NCI-H2081 (cell line): Measurements from ENCODE around the gene PREX1.

Experiments
- DNase-seq, 2 experiments: peaks; one replicate each; lab custom pipeline; 2025; lab: John Stamatoyannopoulos, UW

PREX1 gene

DNA sequence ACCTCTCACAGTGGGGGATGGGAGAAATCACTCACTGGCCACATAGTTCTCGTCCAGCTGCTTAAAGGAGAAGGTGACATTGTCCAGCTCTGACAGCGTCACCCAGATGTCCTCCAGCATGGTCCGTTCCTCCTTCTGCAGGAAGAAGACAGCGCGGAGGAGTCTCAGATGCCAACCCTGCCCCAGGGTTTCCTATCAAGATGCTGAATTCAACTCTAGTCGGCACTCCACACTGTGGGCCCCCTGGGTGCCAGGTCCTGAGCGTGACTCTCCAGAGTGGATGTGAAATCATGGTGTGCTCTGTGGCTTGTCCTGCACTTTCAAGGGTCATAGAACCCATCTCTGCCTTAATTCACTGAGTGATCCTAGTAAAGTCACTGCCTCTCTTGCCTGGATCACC is 193.2 kb downstream of the PREX1 start:
- no peak for DNase-seq

DNA sequence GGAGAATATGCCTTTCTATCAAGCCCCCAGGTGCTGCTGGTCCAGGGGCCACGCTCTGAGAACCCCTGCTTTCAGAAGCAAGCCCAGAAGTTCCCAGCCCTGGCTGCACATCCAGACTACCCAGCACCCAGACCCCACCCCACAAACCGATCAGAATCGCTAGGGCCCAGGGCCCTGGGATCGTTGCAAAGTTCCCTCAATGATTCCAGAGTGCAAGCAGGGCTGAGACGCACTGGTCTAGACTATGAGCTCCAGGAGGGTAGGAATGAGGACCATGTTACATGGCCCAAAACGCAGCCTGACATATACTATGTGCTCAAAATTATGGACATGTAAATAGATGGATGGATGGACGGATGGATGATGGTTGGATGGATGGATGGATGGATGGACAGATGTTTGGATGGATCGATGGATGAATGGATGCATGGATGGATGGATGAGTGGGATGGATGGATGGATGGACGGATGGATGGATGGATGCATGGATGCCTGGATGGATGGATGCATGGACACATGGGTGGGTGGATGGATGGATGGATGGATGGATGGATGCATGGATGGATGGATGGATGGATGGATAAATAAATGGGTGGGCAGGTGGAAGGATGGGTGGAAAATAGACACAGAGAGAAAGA is 194.1 kb downstream of the PREX1 start:
- DNase-seq: no peak

DNA sequence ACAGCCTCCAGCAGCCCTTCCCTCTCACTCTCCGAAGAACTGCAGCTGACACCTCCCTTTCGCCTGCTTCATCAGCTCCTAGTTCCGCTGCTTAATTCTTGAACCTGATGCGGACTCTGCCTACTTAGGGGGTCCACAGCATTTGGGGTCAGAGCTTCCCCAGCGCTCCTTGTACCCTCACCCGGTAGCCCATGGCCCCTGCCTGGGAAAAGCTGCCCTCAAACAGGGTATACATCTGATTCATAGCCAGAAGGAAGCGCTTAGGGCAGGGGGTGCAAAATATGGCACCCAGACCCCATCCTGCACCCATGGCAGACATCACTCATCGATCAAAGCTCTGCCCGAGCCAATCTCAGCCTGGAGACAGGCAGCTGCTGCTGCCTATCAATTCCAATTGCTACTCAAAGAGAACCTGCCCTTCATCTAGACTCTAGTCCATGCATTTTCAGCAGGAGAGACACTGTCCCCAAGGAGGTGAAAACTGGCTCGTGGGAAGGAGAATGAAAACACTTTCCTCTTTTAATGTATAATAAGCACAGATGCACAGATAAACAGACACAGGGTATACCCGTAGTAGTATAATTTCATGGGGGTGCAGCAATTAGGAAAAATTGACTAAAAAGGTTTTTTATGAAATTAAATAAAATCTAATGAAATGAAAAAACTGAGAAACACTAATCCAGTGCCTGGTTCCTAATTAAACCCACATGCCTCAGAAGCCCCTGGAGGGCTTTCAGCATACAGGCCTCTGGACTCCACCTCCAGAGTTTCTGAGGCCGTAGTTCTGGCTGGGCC is 194.8 kb downstream of the PREX1 start:
- no peak for DNase-seq

DNA sequence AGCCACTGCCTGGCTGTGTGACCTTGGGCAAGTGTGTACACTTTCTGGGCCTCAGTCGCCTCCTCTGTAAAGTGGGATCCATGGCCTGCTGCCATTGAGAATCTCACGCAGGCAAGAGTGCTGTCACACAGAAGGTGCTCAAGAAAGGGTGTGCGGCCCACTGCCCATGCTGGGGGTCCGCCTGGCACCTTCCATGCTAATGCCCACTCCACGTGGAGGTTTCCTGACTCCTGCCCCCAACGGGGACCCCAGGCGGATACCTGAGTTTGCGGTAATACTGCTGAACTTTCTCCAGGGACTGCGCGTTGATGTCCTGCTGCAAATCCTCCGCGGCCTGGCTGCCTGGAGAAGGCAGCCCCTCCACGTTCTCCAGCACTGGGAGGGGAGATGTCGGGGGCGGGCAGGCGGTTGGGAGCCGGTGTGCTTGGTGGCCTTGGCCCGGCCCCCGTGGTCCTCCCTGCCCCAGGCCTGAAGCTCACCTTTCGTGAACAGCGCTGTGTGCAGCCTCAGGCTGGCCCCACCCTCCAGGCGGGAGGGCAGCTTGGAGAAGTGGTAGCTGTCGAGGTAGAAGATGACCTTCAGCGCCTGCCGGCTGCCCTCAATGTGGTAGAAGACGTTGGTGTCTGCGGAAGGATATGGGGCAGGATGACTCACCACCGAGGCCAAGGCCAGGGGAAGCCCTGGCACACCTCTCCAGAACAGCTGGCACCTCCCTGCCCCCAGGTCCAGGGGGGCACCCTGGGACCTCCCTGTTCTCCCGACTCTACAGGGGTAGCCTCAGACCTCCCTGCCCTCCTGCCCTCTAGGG is 195.6 kb downstream of the PREX1 start:
- DNase-seq: no peak

DNA sequence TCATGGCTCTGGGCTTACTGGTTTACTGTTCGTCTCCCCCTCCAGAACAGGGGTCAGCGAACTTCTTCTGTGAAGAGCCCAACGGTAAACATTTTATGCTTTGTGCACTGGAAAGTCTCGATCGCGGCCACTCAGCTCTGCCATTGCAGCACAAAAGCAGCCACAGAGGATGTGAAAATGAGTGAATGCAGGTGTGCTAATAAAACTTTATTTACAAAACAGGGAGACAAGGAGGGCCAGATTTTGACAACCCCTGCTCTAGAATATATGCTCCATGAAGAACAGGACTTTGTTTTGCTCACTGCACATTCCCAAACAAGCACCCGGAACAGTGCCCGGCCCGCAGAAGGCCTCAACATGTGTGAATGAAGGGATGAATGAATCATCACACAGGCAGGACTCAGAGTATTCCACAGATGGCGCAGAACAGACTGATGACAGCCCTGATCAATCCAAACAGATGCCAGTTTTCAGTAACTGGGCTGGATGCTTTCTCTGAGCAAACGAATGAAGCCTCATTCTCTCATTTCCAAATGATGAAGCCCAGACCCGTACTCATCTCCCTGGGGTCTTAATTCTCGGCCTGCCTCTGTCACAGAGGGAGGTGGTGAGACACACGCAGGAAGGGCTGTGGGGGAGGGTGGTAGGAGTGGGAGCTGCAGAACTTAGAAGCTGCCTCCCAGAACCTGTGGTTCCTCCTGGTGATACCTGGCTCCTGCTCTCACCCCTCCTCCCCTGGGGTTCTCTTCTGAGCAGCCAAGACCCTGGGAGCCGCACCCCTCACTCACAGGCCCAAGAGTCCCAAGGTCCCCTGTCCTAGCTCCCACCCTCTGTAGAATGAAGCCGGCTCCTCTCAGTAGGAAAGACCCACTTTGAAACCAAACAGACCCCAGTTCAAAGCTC is 196.4 kb downstream of the PREX1 start:
- DNase-seq: no peak

DNA sequence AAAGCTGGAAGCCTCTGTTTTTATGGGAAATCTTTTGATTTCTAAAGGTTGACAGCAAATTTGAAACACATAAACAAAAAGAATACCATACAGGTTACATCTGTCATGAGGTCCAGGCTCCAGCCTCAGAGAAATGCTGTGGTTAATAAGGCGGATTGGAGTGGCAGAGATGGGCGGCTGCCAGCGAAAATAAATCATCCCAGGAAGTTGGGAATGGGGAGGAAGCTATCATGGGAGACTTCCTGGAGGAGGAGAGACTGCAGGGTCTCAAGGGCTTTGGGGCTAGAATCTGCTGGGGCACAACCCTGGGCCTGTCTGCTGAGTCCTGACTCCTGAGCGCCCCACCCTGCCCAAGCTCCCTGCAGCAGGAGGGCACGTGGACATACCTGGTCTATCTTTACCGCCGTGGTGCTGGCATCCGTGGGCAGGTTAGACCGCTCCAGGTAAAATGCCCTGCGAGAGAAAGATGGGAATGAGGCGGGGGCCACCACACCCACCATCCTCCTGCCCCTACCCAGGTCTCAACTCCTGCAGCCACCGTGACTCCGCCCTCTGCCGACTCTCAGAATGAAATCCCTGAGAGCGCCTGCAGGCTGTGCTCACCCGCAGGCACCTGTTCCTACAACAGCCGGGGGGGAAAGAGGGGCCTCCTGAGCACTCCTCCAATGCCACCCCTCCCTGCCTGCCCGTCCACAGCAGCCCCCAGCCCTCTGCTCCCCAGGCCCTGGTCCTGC is 197.3 kb downstream of the PREX1 start:
- no peak for DNase-seq

DNA sequence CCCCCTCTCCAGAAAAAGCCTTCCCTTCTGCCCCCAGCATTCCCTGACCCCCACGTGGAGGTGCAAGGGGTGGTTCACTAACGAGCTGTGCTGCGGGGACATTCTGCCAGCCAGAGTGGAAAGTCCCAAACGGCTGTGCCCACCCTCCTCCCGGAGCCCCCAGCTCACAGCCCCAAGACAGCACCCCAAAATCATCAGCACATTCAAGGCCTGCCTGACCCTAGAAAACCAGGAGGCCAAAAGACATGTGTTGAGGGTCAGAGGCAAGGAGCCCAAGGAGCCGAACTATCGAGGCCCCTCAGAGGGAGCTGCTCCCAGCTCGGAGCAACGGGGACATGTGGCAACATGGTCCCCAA is 197.9 kb downstream of the PREX1 start:
- no peak for DNase-seq

DNA sequence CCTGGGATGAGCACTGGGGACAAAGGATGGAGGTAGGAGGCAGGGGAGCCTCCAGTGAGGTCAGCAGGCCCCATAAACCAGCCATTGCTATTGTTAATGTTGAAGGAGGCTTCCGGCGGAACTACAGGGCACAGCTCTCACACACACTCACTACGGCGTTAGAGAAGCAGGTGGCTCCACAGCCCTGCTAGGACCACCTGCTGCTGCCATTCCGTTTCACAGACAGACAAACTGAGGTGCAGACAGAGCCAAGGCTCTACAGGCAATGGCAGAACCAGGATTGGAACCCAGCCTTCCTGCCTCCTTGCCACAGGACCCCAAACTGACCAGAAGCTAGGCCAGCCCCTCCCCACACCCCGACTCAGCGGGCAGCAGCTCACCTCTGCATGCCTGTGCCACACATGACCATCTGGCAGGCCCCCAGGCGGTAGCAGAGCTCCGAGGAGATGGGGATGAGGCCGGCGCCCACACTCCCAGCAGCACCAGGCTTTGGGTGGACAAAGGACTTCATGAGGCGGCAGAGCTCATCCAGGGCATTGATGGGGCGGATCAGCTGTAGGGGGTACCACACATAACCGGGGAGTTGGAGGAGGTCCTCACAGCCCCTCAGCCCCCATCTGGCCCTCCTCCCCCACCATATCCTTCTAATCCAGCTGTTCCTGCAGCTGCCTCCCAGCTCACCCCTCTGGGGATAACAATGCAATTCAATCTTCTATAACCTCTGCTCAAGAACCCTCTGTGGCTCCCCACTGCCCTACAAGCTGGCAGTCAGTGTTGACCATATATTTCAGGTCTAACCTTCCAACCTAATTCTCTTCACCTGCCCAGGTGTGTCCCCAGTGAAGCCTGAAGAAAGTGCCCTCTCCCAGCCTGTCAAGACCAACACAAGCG is 198.5 kb downstream of the PREX1 start:
- no peak for DNase-seq

DNA sequence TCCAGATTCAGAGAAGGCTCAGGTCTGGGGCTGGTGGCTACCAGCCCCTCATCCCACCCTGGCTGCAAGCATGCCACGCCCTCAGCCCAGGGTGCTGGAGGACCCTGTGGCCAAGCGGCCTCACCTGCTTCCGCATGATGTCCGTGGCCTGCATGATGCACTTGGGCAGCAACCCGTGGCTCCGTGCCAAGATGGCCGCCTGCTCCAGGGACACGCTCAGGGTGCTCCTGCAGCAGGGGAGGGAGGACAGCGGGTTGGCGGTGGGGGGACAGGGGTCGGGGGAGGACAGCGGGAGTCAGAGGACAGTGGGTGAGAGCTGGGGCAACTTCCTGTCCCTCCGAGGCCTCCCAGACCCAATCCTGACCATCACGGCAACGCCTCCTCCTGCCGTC is 200.1 kb downstream of the PREX1 start:
- DNase-seq: no peak

DNA sequence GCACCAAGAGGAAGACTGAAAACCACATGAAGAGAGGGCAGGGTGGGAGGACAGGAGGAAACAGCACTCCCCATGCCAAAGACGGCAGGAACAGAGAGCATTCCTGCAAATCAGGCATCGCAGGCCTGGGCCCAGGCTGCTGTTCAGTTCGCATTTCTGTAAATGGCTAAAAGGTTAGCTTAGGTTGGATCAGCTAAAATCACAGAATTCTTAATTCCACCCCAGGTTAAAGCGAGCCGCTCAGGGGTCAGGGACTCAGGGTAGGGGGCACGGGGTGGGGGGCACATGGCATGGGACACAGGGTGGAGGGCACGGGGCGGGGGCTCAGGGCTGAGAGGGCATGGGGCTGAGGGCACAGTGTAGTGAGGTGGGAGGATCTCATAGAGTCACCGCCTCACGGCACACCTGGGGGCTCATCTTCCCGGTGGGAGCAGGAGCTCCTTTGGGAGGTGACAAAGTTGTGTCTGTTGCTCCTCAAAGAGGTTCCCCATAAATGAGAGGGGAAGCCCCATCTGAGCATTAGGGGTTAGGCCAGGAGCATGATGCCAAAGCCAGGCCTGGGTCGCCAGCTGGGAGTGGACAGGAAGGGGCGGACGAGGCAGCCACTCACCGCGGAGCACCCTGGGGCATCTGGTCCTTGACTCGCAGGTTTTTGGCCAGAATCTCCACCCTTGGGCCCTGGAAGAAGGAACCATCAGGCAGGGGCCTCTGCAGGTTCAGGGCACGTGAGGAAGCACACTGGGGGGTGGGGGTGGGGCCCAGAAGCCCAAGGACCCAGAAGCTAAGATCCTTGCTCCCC is 200.7 kb downstream of the PREX1 start:
- DNase-seq: no peak

DNA sequence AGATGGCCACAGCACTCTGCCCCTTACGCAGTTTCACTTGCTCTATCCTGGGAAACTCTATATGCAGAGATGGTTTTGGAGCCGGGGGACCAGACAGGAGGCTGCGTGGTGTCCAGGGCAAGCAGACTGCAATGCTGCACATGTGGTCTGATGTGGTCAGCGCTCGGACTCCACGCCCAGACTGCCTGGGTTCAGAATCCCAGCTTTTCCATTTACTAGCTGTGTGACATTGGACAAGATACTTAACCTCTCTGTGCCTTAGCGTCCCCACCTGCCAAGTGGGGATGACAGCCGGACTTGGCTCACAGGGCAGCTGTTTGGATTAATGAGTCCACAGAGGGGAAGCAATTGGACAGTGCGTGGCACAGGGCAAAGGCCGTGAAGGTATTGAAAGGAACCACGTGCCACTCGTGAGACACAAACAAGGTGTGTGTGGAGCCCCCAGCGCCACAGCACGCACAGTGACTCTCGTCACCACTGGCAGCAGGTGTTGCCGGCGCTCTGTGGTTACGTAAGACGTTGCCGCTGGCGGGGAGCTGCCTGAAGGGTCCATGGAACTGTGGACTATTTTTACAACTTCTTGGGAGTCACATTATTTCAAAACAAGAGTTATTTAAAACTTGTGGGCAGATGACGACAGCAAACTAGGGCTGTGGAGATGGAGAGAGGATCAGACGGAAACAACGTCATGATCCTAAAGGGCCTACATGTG is 201.4 kb downstream of the PREX1 start:
- no peak for DNase-seq

DNA sequence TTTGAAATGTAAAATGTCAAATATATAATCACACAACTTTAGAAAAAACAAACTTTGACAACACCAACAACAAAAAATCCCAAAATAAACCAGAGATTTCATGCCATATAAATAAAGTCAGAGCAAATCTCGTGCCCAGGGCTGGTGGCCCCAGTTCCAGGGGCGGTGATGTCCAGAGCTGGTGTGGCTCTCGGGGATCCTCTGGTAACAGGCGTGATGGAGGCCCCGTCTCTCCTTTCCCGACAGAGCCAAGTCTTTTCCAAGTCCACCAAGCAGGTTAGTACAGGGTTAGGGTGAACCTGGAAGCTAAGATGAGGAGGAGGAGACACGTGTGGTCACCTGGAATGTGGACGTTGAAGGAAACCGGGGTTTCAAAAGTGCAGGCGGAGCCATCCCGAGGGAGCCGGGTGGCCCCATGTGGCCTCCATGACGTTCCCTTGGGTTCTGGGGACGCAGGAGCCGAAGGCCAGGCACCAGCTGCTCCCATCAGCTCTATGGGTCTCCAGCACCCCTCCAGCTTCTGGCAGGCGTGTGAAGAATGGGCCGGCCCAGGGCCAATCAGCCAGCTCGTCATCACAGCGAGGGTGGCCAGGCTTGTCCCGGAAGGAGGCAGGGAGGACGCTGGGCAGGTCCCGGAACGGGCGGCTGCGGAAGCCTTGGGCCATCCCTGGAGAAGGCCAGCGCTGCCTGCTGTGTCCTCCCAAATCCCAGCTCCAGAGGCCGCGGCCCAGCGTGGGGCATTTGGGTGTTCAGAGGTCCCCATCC is 202.5 kb downstream of the PREX1 start:
- no peak for DNase-seq

DNA sequence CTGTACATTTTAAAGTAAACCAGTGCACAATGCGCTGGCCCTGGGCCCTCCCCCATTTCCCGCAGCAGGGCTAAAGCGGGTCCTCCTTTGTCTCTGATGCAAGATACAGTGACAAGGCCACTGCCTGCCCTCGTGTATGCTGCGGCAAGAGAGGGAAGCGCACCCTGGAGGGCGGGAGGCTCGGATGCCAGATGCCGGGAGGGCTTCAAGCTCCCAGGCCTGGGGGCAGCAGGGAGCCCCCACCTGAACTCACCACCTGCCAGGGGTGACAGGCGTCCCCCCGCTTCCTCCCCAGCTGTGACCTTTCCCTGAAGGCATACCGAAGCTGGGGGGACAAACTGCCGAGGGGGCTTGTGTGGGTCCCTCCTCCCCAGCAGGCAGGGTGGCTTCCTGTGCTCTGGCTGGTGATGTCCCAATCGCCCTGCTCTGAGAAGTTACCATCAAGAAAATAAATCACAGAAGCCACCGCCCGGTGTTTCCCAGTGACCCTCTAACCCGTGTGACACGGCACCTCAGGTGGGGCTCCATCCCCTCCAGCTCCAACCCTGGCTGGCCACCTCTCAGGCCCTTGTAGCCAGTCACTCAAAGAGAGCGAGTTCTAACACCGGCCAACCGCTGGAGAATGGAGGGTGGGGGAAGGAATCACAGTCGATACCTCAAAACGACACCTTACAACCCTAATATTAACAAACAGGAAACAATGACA is 203.3 kb downstream of the PREX1 start:
- no peak for DNase-seq

DNA sequence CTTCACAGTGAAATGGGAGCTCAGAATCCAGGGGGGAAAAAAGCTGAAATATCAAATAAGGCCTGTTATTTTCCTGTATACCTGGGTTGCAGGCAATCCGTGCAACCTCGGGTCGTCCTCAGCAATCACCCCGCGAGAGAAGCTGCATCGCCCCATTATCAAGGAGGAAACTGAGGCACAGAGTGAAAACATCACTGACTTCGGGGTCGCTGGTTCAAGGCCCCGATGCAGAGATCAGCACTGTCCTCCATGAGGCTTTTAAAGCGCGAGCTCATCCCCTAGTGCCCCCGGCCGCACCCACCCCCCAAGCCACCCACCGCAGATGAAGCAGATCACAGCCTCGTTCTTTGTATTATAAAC is 203.9 kb downstream of the PREX1 start:
- DNase-seq: no peak

DNA sequence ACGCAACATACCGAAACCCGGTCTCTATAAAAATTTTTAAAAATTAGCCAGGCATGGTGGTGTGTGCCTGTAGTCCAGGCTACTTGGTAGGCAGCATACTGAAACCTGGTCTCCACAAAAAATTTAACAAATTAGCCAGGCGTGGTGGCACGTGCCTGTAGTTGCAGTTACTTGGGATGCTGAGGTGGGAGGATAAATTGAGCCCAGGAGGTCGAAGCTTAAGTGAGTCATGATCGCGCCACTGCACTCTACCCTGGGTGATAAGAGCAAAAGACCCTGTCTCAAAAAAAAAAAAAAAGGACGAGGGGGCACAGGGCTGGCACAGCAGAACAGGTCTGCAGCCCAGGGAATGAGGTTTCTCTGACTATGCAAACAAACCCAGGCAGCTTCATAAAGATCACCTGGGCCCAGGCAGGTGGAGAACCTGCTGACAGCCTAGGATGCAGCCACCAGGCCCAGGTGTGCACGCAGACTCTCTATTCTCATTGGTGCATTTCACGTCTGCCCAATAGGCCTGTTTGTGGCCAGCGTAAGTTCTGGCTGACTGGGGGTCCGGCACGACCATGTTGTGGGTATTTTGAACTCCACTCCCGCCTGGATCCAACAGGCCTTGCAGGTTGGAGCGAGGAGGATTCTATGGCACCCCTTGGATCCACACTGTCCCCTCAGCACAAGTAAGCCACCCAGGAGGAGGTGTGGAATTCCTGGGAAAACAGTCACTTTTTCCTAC is 204.5 kb downstream of the PREX1 start:
- no peak for DNase-seq

DNA sequence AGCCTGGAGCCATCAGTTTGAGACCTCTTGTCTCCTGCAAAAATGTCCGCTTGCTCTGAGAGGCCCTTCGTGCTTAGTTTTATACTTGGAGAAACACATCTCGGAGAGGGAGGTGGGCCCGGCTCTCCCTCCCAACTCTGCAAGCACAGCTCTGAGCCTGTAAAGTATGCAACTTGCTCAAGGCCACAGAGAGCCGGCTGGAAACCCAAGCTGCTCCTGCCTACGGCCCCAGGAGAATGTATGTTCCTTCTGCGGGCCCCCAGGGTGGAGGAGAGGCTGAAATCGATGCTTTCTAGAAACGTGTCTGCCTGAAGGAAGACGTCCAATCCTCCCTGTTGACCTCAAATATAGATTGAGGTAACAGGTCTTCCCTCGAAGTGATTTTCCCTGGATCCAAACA is 205.4 kb downstream of the PREX1 start:
- no peak for DNase-seq
